SJSA1 (cell line): Measurements from ENCODE around the gene SYT8. TPM values are rescaled to one million over a fixed set of nuclear protein-coding genes. Genes with fewer than 3 reads are reported as not detected.

Experiments used
- DNase-seq, 2 experiments: peaks; one replicate each; pipeline ENCODE4 v3.0.0-alpha.2; 2015 to 2020; ENCODE audit warnings: low spot score in 2 of 2, low read depth in 1 of 2
- H3K27ac ChIP-seq: fragments of 250-450 bp; sonication (Bioruptor Pico); 2 replicates; pipeline ENCODE4 v1.5.1; 2020; ENCODE audit warnings: mild to moderate bottlenecking, moderate library complexity
- H3K27me3 ChIP-seq: fragments of 250-450 bp; sonication (Bioruptor Pico); replicated peaks from 2 replicates; pipeline ENCODE4 v1.5.1; 2020; ENCODE audit warnings: mild to moderate bottlenecking, moderate library complexity
- H3K36me3 ChIP-seq: fragments of 250-450 bp; sonication (Bioruptor Pico); 2 replicates; pipeline ENCODE4 v1.5.1; 2020; ENCODE audit warnings: mild to moderate bottlenecking
- H3K4me1 ChIP-seq: fragments of 250-450 bp; sonication (Bioruptor Pico); replicated peaks from 2 replicates; pipeline ENCODE4 v1.6.1; 2021; ENCODE audit warnings: mild to moderate bottlenecking
- H3K4me3 ChIP-seq: fragments of 250-450 bp; sonication (Bioruptor Pico); 2 replicates; pipeline ENCODE4 v1.5.1; 2020; ENCODE audit warnings: mild to moderate bottlenecking
- H3K9me3 ChIP-seq: fragments of 250-450 bp; sonication (Bioruptor Pico); replicated peaks from 2 replicates; pipeline ENCODE4 v1.5.1; 2020; ENCODE audit warnings: mild to moderate bottlenecking
- total RNA-seq: library from RNA; depleted of rRNA; stranded (reverse); fragments of >200 nt; shearing (Covaris generic); gene quantifications from 2 replicates; pipeline ENCODE4 v1.2.3, GENCODE V29; 2014

SYT8 gene
- total RNA-seq, 1 experiment from 2014 or later: not detected

- Histone ChIP-seq H3K4me3 (no peak overlapping the region), H3K36me3 (no peaks in the 10 kb centered on the region), H3K27ac (no peak overlapping the region), H3K9me3 (no peaks in the 10 kb centered on the region), H3K4me1 (0 out of 2 replicates have a peak, but pooled peaks cover 7% of the 10 kb centered on the region), H3K27me3 (peaks cover 3% of the 10 kb centered on the region; the same call in 1 of the 2 replicates)
- no peak for DNase-seq
Observed at GRCh38 chr11:1848640-1849430, 14.0 kb downstream of the SYT8 start.

GRCh38 chr11:1851468-1852180 lies 16.8 kb downstream of the SYT8 start:
- Histone ChIP-seq H3K27ac (no peak overlapping the region), H3K36me3 (no peaks in the 10 kb centered on the region), H3K4me3 (no peak overlapping the region), H3K27me3 (no peaks in the 10 kb centered on the region), H3K4me1 (no peaks in the 10 kb centered on the region), H3K9me3 (no peaks in the 10 kb centered on the region)
- DNase-seq: no peak

- Histone ChIP-seq H3K4me3 (no peak overlapping the region), H3K4me1 (no peaks in the 10 kb centered on the region), H3K27ac (no peak overlapping the region), H3K27me3 (no peaks in the 10 kb centered on the region), H3K36me3 (no peaks in the 10 kb centered on the region), H3K9me3 (no peaks in the 10 kb centered on the region)
- no peak for DNase-seq
Observed at GRCh38 chr11:1852271-1852876, 17.6 kb downstream of the SYT8 start.

GRCh38 chr11:1852877-1853276 lies 18.1 kb downstream of the SYT8 start, which contains the start of gene LSP1:
Gene LSP1, plus strand, starts transcription at chr11:1853084. Its CDS starts 61 bp downstream, at chr11:1853145.
- Histone ChIP-seq H3K9me3 (no peaks in the 10 kb centered on the region), H3K36me3 (no peaks in the 10 kb centered on the region), H3K4me3 (no peak within 1 kb of the TSS), H3K27me3 (no peaks in the 10 kb centered on the region), H3K27ac (no peak within 1 kb of the TSS), H3K4me1 (no peaks in the 10 kb centered on the region)
- DNase-seq: no peak

GRCh38 chr11:1853376-1854131 lies 18.8 kb downstream of the SYT8 start:
- DNase-seq: no peak
- Histone ChIP-seq H3K27me3 (no peaks in the 10 kb centered on the region), H3K36me3 (no peaks in the 10 kb centered on the region), H3K4me1 (no peaks in the 10 kb centered on the region), H3K9me3 (no peaks in the 10 kb centered on the region), H3K4me3 (no peak overlapping the region), H3K27ac (no peak overlapping the region)

GRCh38 chr11:1854132-1854948 lies 19.6 kb downstream of the SYT8 start:
- Histone ChIP-seq H3K36me3 (no peaks in the 10 kb centered on the region), H3K27ac (no peak overlapping the region), H3K9me3 (no peaks in the 10 kb centered on the region), H3K4me1 (no peaks in the 10 kb centered on the region), H3K27me3 (no peaks in the 10 kb centered on the region), H3K4me3 (no peak overlapping the region)
- no peak for DNase-seq

- Histone ChIP-seq H3K4me3 (no peak overlapping the region), H3K36me3 (no peaks in the 10 kb centered on the region), H3K9me3 (no peaks in the 10 kb centered on the region), H3K27me3 (0 out of 2 replicates have a peak, but pooled peaks cover under 1% of the 10 kb centered on the region), H3K4me1 (no peaks in the 10 kb centered on the region), H3K27ac (no peak overlapping the region)
- no peak for DNase-seq
Observed at GRCh38 chr11:1854949-1855885, 20.4 kb downstream of the SYT8 start.

GRCh38 chr11:1855886-1856265 lies 21.1 kb downstream of the SYT8 start:
- Histone ChIP-seq H3K27ac (no peak overlapping the region), H3K27me3 (0 out of 2 replicates have a peak, but pooled peaks cover 4% of the 10 kb centered on the region), H3K4me1 (no peaks in the 10 kb centered on the region), H3K36me3 (no peaks in the 10 kb centered on the region), H3K4me3 (no peak overlapping the region), H3K9me3 (no peaks in the 10 kb centered on the region)
- DNase-seq: no peak

- Histone ChIP-seq H3K4me3 (no peak overlapping the region), H3K27ac (no peak overlapping the region), H3K9me3 (no peaks in the 10 kb centered on the region), H3K27me3 (0 out of 2 replicates have a peak, but pooled peaks cover 4% of the 10 kb centered on the region), H3K36me3 (no peaks in the 10 kb centered on the region), H3K4me1 (no peaks in the 10 kb centered on the region)
- DNase-seq: no peak
Observed at GRCh38 chr11:1856306-1857005, 21.7 kb downstream of the SYT8 start.

GRCh38 chr11:1857064-1857463 lies 22.3 kb downstream of the SYT8 start:
- Histone ChIP-seq H3K4me1 (no peaks in the 10 kb centered on the region), H3K9me3 (no peaks in the 10 kb centered on the region), H3K27me3 (0 out of 2 replicates have a peak, but pooled peaks cover 4% of the 10 kb centered on the region), H3K27ac (no peak overlapping the region), H3K36me3 (no peaks in the 10 kb centered on the region), H3K4me3 (no peak overlapping the region)
- DNase-seq: no peak

GRCh38 chr11:1858154-1858553 lies 23.4 kb downstream of the SYT8 start:
- no peaks in the 10 kb centered on the region for H3K9me3 ChIP-seq
- 0 out of 2 replicates have a peak, but pooled peaks cover 4% of the 10 kb centered on the region for H3K27me3 ChIP-seq
- peaks cover 7% of the 10 kb centered on the region for H3K4me1 ChIP-seq
- DNase-seq: no peak
- H3K27ac ChIP-seq: no peak overlapping the region
- no peak overlapping the region for H3K4me3 ChIP-seq
- H3K36me3 ChIP-seq: no peaks in the 10 kb centered on the region
